Measurements from ENCODE around the gene ARHGAP24.

The ARHGAP24 gene

DNA sequence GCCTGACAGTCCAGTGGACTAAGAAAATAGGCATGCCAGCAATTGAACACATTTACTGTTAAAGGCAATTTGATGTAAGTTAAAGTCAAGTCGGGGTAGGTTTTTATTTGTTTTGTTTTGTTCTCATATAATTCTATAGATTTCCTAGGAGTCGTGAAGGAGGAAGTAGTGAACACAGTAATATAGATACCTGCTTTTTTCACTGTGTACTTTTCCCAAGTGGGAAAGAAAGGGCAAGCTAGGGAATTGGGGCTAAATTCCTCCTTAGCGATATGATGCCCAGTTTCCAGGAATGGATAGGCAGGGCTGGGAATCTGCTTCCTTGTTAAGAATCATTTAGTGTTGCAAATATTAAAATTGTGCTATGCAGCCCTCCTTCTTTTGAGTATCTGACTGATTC is 271.0 kb downstream of the ARHGAP24 start:
- Histone ChIP-seq H3K9ac (ENCODE audit: low read length) (no peak overlapping the region), H3K36me3 (ENCODE audit: control insufficient read depth, insufficient read depth, low read length) (no peaks in the 10 kb centered on the region), H3K4me1 (ENCODE audit: control insufficient read depth, insufficient read depth, low read length) (peaks cover 5% of the 10 kb centered on the region), H3K9me3 (ENCODE audit: control insufficient read depth, low read length) (no peaks in the 10 kb centered on the region), H3K27me3 (ENCODE audit: control insufficient read depth, insufficient read depth, low read length) (no peaks in the 10 kb centered on the region), H3K4me3 (ENCODE audit: low read length) (no peak overlapping the region)

DNA sequence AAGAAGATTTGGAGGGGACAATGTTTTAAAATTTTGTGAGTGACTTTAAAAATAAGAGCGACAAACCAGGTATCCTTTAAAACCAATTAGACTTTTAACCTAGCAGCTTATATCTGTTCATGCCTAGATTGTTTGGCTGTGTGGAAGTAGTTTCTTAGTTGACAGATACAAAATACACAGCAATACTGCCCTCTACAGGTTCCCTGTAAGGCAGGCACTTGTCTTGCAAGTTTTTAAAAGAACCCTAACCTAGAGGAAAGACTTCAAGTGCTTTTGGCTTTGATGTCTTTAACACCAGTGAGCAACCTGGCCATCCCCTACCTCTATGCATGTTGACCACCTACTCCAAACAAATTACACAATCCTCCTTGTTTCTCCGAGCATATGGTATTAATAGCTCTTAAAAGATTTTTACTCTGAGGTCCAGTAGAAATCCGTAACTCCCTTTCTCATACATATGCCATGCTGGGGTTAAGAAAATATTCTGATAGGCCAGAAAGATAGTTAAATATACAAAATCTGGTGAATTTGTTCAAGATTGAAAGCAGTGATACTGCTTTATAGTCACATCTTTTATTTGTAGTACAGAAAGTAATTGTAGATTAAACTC is 273.0 kb downstream of the ARHGAP24 start:
- no peak overlapping the region for H3K9ac ChIP-seq (ENCODE audit: low read length)
- no peaks in the 10 kb centered on the region for H3K27me3 ChIP-seq (ENCODE audit: control insufficient read depth, insufficient read depth, low read length)
- no peaks in the 10 kb centered on the region for H3K36me3 ChIP-seq (ENCODE audit: control insufficient read depth, insufficient read depth, low read length)
- no peaks in the 10 kb centered on the region for H3K9me3 ChIP-seq (ENCODE audit: control insufficient read depth, low read length)
- no peak overlapping the region for H3K4me3 ChIP-seq (ENCODE audit: low read length)
- peaks cover 5% of the 10 kb centered on the region for H3K4me1 ChIP-seq (ENCODE audit: control insufficient read depth, insufficient read depth, low read length)

GRCh38 chr4:85748654-85749053 is 273.7 kb downstream of the ARHGAP24 start:
- Histone ChIP-seq H3K9ac (ENCODE audit: low read length) (no peak overlapping the region), H3K4me1 (ENCODE audit: control insufficient read depth, insufficient read depth, low read length) (peaks cover 5% of the 10 kb centered on the region), H3K27me3 (ENCODE audit: control insufficient read depth, insufficient read depth, low read length) (no peaks in the 10 kb centered on the region), H3K4me3 (ENCODE audit: low read length) (no peak overlapping the region), H3K36me3 (ENCODE audit: control insufficient read depth, insufficient read depth, low read length) (no peaks in the 10 kb centered on the region), H3K9me3 (ENCODE audit: control insufficient read depth, low read length) (no peaks in the 10 kb centered on the region)

- Histone ChIP-seq H3K4me3 (ENCODE audit: low read length) (no peak overlapping the region), H3K9ac (ENCODE audit: low read length) (no peak overlapping the region), H3K36me3 (ENCODE audit: control insufficient read depth, insufficient read depth, low read length) (no peaks in the 10 kb centered on the region), H3K27me3 (ENCODE audit: control insufficient read depth, insufficient read depth, low read length) (no peaks in the 10 kb centered on the region), H3K9me3 (ENCODE audit: control insufficient read depth, low read length) (no peaks in the 10 kb centered on the region), H3K4me1 (ENCODE audit: control insufficient read depth, insufficient read depth, low read length) (peaks cover 3% of the 10 kb centered on the region)
Measured at GRCh38 chr4:85751866-85752265, 276.9 kb downstream of the ARHGAP24 start.

DNA sequence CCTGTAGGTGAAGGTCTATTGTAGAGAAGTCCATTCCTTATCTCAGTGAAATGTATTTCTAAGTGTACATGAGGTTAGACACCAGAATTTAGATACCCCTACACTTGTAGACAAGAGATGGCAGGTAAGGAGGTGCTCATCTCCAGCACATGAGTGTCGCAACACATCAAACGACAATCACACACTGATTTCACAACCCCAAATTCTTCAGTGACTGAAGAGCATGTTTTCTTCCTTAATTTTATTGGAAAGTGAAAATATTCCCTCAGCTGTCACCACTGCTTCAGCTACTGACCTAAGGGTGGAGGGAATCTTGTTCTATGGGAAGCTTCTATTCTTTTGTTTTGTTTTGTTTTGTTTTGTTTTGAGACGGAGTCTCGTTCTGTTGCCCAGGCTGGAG is 280.3 kb downstream of the ARHGAP24 start:
- no peak overlapping the region for H3K4me3 ChIP-seq (ENCODE audit: low read length)
- no peak overlapping the region for H3K9ac ChIP-seq (ENCODE audit: low read length)
- peaks cover 4% of the 10 kb centered on the region for H3K4me1 ChIP-seq (ENCODE audit: control insufficient read depth, insufficient read depth, low read length)
- H3K9me3 ChIP-seq (ENCODE audit: control insufficient read depth, low read length) = no peaks in the 10 kb centered on the region
- no peaks in the 10 kb centered on the region for H3K27me3 ChIP-seq (ENCODE audit: control insufficient read depth, insufficient read depth, low read length)
- no peaks in the 10 kb centered on the region for H3K36me3 ChIP-seq (ENCODE audit: control insufficient read depth, insufficient read depth, low read length)

DNA sequence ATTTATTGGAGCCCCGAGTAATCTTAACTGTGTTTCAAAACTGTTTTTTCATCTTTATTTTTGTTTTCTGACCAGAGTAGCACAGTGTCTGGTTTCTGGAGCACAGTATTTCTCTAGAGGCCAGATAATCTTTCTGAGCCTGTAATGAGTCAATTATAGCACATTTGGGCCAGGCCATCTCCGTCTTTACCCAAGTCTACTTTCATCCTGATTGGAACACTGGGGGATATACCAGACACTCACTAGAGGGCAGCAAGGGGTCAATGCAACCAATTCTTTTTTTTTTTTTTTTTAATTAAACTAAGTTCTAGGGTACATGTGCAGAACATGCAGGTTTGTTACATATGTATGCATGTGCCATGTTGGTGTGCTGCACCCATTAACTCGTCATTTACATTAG is 282.0 kb downstream of the ARHGAP24 start:
- Histone ChIP-seq H3K9me3 (ENCODE audit: control insufficient read depth, low read length) (no peaks in the 10 kb centered on the region), H3K36me3 (ENCODE audit: control insufficient read depth, insufficient read depth, low read length) (no peaks in the 10 kb centered on the region), H3K27me3 (ENCODE audit: control insufficient read depth, insufficient read depth, low read length) (no peaks in the 10 kb centered on the region), H3K9ac (ENCODE audit: low read length) (no peak overlapping the region), H3K4me3 (ENCODE audit: low read length) (no peak overlapping the region), H3K4me1 (ENCODE audit: control insufficient read depth, insufficient read depth, low read length) (peaks cover 4% of the 10 kb centered on the region)

GRCh38 chr4:85759388-85759787 is 284.4 kb downstream of the ARHGAP24 start:
- Histone ChIP-seq H3K4me3 (ENCODE audit: low read length) (no peak overlapping the region), H3K27me3 (ENCODE audit: control insufficient read depth, insufficient read depth, low read length) (no peaks in the 10 kb centered on the region), H3K9ac (ENCODE audit: low read length) (no peak overlapping the region)

GRCh38 chr4:85760511-85760910 is 285.6 kb downstream of the ARHGAP24 start:
- Histone ChIP-seq H3K36me3 (ENCODE audit: control insufficient read depth, insufficient read depth, low read length) (no peaks in the 10 kb centered on the region), H3K4me3 (ENCODE audit: low read length) (no peak overlapping the region), H3K27me3 (ENCODE audit: control insufficient read depth, insufficient read depth, low read length) (no peaks in the 10 kb centered on the region), H3K9ac (ENCODE audit: low read length) (no peak overlapping the region), H3K4me1 (ENCODE audit: control insufficient read depth, insufficient read depth, low read length) (peaks cover 4% of the 10 kb centered on the region), H3K9me3 (ENCODE audit: control insufficient read depth, low read length) (no peaks in the 10 kb centered on the region)

More at GRCh38 chr4:85759388-85759787, 284.4 kb downstream of the ARHGAP24 start:
- Histone ChIP-seq H3K36me3 (ENCODE audit: control insufficient read depth, insufficient read depth, low read length) (no peaks in the 10 kb centered on the region), H3K4me1 (ENCODE audit: control insufficient read depth, insufficient read depth, low read length) (peaks cover 4% of the 10 kb centered on the region), H3K9me3 (ENCODE audit: control insufficient read depth, low read length) (no peaks in the 10 kb centered on the region)

DNA sequence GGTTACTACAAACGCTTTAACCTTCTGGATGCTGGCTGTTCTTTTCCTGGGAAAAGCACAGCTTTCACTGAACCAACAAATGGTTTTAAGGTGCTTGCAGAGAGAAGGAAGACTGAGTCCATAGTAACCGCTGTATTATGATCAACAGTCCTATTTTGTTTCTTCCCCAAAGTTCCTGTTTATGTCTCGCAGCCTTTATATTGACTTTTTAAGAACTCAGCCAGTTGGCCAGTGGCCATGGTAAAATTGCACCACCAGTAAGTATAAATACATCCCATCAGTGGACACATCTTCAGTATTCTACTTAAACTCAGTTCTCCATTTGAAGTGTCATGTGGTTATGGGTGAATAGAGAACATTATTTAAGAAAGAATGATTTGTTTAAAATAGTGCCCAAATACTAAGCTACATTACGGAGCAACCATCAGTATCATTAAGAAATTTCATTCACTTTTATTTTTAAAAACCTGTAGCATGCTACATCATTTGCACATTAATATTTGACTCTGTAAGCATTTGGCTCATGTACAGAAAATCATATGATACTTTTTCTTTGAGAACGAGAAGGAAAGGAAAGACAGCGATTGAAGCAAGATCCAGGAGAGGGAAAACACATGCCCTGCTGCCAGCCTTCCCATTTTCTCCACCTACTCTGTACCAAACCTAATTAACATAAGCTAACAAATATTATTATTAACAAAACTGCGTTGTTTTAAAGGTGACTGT is 287.0 kb downstream of the ARHGAP24 start:
- Histone ChIP-seq H3K27me3 (ENCODE audit: control insufficient read depth, insufficient read depth, low read length) (no peaks in the 10 kb centered on the region), H3K36me3 (ENCODE audit: control insufficient read depth, insufficient read depth, low read length) (no peaks in the 10 kb centered on the region), H3K4me3 (ENCODE audit: low read length) (no peak overlapping the region), H3K9me3 (ENCODE audit: control insufficient read depth, low read length) (no peaks in the 10 kb centered on the region), H3K9ac (ENCODE audit: low read length) (no peak overlapping the region), H3K4me1 (ENCODE audit: control insufficient read depth, insufficient read depth, low read length) (no peaks in the 10 kb centered on the region)

DNA sequence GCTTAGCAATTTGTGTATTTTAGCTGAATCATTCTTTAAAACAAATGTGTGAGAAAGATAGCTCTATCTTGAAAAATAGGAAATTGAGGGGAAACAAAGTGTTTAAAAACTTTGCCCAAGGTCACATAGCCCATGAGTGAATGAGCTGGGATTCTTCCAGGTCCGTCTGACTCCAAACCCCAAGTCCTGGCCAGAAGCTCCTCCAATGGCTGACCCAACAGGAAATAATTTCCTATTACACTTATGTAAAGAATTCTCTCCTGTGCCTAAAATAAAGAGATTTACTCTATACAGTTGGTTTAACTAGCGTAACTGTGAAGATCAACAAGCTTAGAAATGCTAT is 287.6 kb downstream of the ARHGAP24 start:
- H3K9me3 ChIP-seq (ENCODE audit: control insufficient read depth, low read length) = no peaks in the 10 kb centered on the region
- no peak overlapping the region for H3K4me3 ChIP-seq (ENCODE audit: low read length)

GRCh38 chr4:85763202-85763601 is 288.3 kb downstream of the ARHGAP24 start:
- H3K4me1 ChIP-seq (ENCODE audit: control insufficient read depth, insufficient read depth, low read length) = no peaks in the 10 kb centered on the region
- no peak overlapping the region for H3K4me3 ChIP-seq (ENCODE audit: low read length)
- no peak overlapping the region for H3K9ac ChIP-seq (ENCODE audit: low read length)
- no peaks in the 10 kb centered on the region for H3K27me3 ChIP-seq (ENCODE audit: control insufficient read depth, insufficient read depth, low read length)
- no peaks in the 10 kb centered on the region for H3K9me3 ChIP-seq (ENCODE audit: control insufficient read depth, low read length)
- H3K36me3 ChIP-seq (ENCODE audit: control insufficient read depth, insufficient read depth, low read length) = no peaks in the 10 kb centered on the region

More for the DNA sequence above, 287.6 kb downstream of the ARHGAP24 start:
- Histone ChIP-seq H3K9ac (ENCODE audit: low read length) (no peak overlapping the region), H3K27me3 (ENCODE audit: control insufficient read depth, insufficient read depth, low read length) (no peaks in the 10 kb centered on the region), H3K4me1 (ENCODE audit: control insufficient read depth, insufficient read depth, low read length) (no peaks in the 10 kb centered on the region), H3K36me3 (ENCODE audit: control insufficient read depth, insufficient read depth, low read length) (no peaks in the 10 kb centered on the region)

GRCh38 chr4:85767649-85768048 is 292.7 kb downstream of the ARHGAP24 start:
- H3K4me3 ChIP-seq (ENCODE audit: low read length) = no peak overlapping the region
- no peaks in the 10 kb centered on the region for H3K27me3 ChIP-seq (ENCODE audit: control insufficient read depth, insufficient read depth, low read length)
- no peaks in the 10 kb centered on the region for H3K9me3 ChIP-seq (ENCODE audit: control insufficient read depth, low read length)
- no peak overlapping the region for H3K9ac ChIP-seq (ENCODE audit: low read length)
- no peaks in the 10 kb centered on the region for H3K36me3 ChIP-seq (ENCODE audit: control insufficient read depth, insufficient read depth, low read length)
- H3K4me1 ChIP-seq (ENCODE audit: control insufficient read depth, insufficient read depth, low read length) = no peaks in the 10 kb centered on the region
